ENCODE measurements around the gene GABRB1. TPM values are rescaled to one million over a fixed set of nuclear protein-coding genes. Genes with fewer than 3 reads are reported as not detected.

GABRB1 gene
- total and polyA plus RNA-seq, 8 donors, result 0.17 to 0.48 (median 0.32) TPM; not detected in 4

GRCh38 chr4:47221721-47222120 is 190.4 kb downstream of the GABRB1 start:
- DNase-seq, result no peak
- Histone ChIP-seq H3K4me1 (no peaks in the 10 kb centered on the region), H3K27me3 (no peaks in the 10 kb centered on the region), H3K9me3 (no peaks in the 10 kb centered on the region), H3K36me3 (no peaks in the 10 kb centered on the region), H3K27ac (no peak overlapping the region), H3K4me3 (no peak overlapping the region)
- TF ChIP-seq, protein P1, sequence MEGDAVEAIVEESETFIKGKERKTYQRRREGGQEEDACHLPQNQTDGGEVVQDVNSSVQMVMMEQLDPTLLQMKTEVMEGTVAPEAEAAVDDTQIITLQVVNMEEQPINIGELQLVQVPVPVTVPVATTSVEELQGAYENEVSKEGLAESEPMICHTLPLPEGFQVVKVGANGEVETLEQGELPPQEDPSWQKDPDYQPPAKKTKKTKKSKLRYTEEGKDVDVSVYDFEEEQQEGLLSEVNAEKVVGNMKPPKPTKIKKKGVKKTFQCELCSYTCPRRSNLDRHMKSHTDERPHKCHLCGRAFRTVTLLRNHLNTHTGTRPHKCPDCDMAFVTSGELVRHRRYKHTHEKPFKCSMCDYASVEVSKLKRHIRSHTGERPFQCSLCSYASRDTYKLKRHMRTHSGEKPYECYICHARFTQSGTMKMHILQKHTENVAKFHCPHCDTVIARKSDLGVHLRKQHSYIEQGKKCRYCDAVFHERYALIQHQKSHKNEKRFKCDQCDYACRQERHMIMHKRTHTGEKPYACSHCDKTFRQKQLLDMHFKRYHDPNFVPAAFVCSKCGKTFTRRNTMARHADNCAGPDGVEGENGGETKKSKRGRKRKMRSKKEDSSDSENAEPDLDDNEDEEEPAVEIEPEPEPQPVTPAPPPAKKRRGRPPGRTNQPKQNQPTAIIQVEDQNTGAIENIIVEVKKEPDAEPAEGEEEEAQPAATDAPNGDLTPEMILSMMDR (IDR thresholded peaks at IDR 0.05), result no peak
- intact Hi-C loops (cut with DNase I), result no loop called here
- no peak for ATAC-seq

DNA sequence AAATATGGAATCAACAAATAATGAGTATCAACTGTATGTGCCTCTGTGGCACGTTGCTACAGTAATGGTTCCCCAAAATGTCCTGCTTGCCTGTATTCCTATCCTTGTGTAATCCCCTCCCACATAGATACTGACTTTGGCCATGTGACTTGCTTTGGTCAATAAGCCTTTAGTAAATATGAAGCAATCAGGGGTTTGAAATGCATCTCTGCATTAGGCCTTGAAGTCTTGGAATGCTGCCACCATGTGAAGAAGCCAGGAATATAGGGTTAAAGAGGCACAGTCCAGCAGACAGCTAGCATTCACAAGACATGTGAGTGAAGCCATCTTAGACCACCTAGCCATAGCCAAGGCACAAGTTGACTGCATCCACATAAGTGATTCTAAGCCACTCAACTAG is 190.9 kb downstream of the GABRB1 start:
- ATAC-seq (no peak), DNase-seq (no peak)
- no peaks in the 10 kb centered on the region for H3K27me3 ChIP-seq
- H3K4me1 ChIP-seq, result no peaks in the 10 kb centered on the region
- no peaks in the 10 kb centered on the region for H3K9me3 ChIP-seq
- no peak overlapping the region for H3K4me3 ChIP-seq
- H3K36me3 ChIP-seq, result no peaks in the 10 kb centered on the region
- H3K27ac ChIP-seq, result no peak overlapping the region
- TF ChIP-seq, protein P1 (IDR thresholded peaks at IDR 0.05), result no peak
- intact Hi-C loops (cut with DNase I), result no loop called here

DNA sequence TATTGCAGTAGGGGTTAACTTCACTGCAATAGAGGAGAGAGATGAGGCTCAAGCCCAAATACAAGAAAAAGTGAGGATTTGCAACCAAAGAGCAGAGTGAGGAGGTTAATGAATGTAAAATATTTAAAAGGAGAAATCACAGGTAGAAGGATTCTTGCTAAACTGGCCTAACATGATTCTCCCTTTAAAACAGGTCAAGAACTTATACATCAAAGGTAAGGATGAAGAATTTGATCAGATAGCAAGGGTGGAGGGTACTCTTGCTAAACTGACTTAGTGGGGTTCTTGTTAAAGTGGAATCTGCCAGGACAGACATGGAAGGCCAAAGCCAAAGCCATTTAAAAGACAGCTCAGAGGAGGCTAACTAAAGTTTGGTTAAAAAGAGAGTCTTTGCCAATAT is 193.0 kb downstream of the GABRB1 start:
- Histone ChIP-seq H3K27me3 (no peaks in the 10 kb centered on the region), H3K4me1 (no peaks in the 10 kb centered on the region), H3K27ac (no peak overlapping the region), H3K4me3 (no peak overlapping the region), H3K9me3 (no peaks in the 10 kb centered on the region), H3K36me3 (no peaks in the 10 kb centered on the region)
- intact Hi-C loops (cut with DNase I), result no loop called here
- TF ChIP-seq, protein P1 (IDR thresholded peaks at IDR 0.05), result no peak
- DNase-seq (no peak), ATAC-seq (no peak)

DNA sequence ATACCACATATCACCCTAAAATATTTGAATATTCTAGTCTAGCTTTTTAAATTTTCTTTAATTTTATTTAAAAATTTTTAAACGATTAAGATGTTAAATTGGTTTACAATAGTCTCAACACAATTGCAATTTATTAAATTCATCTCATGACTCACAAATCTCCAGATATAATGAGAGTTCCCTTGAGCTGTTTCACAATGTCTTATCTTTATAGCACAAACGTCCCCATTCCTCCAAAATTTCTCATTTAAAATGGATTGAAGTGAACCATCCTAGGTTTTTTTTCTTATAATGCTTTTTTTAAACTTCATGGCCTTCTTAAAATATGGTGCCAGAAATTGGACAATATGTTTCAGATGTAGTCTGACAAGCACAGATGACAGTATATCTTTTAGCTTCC is 204.4 kb downstream of the GABRB1 start:
- Histone ChIP-seq H3K27me3 (no peaks in the 10 kb centered on the region), H3K9me3 (no peaks in the 10 kb centered on the region), H3K4me3 (no peak overlapping the region), H3K36me3 (no peaks in the 10 kb centered on the region), H3K4me1 (no peaks in the 10 kb centered on the region), H3K27ac (no peak overlapping the region)
- TF ChIP-seq, protein P1 (IDR thresholded peaks at IDR 0.05), result no peak
- intact Hi-C loops (cut with DNase I), result no loop called here
- DNase-seq (no peak), ATAC-seq (no peak)

DNA sequence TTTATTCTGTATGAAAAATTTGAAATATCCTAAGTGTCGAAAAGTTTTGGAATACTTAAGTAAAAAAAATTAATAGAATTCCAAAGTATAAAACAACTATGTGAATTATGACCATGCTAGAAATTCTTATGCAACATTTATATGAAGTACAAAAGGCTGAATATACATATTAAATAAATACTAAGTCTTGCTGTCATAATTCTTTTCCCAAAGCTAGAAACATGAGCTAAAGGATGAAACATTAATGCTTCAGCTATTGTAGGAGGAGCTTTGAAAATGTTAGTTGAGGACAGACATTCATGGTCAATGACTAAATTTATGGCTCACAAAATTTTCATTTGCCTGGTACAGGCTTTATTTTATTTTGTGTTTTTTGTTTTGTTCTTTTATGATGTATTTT is 207.3 kb downstream of the GABRB1 start:
- DNase-seq (no peak), ATAC-seq (no peak)
- intact Hi-C loops (cut with DNase I), result no loop called here
- Histone ChIP-seq H3K9me3 (no peaks in the 10 kb centered on the region), H3K27ac (no peak overlapping the region), H3K27me3 (no peaks in the 10 kb centered on the region), H3K36me3 (no peaks in the 10 kb centered on the region), H3K4me3 (no peak overlapping the region), H3K4me1 (no peaks in the 10 kb centered on the region)
- TF ChIP-seq, protein P1 (IDR thresholded peaks at IDR 0.05), result no peak

All from left lung (tissue), 10 donors.